Kidney (tissue), 14 donors: ENCODE data around the gene EGFL7. TPM values are rescaled to one million over a fixed set of nuclear protein-coding genes. Genes with fewer than 3 reads are reported as not detected.

Source experiments
- DNase-seq, 5 donors: peaks; one replicate each; pipeline ENCODE4 v3.0.0-alpha.2; 2013 to 2020
- FAIRE-seq: peaks from 2 replicates; lab custom pipeline; 2012; peaks lifted over from hg19 to GRCh38; lab: Jason Lieb, UNC
- H3K27ac ChIP-seq, 2 donors: one replicate each; pipeline ENCODE4 v1.7.0; 2013; ENCODE audit warnings: low read depth in 2 of 2, low read length in 2 of 2, inconsistent platforms in 1 of 2
- H3K27me3 ChIP-seq: one replicate; pipeline ENCODE4 v1.7.1; 2013; ENCODE audit warnings: low read length, inconsistent platforms; ENCODE audit not compliant: control insufficient read depth, insufficient read depth
- H3K36me3 ChIP-seq, 3 donors: one replicate each; pipeline versions ENCODE4 v1.7.0 to v1.7.1; 2013; ENCODE audit warnings: low read length in 3 of 3, control low read depth in 1 of 3, inconsistent platforms in 1 of 3; ENCODE audit not compliant: insufficient read depth in 3 of 3, control insufficient read depth in 2 of 3
- H3K4me1 ChIP-seq, 3 donors: one replicate each; pipeline versions ENCODE4 v1.7.0 to v1.7.1; 2013; ENCODE audit warnings: low read length in 3 of 3, inconsistent platforms in 1 of 3, low read depth in 1 of 3; ENCODE audit not compliant: control insufficient read depth in 2 of 3, insufficient read depth in 2 of 3
- H3K4me3 ChIP-seq, 3 donors: one replicate each; pipeline versions ENCODE4 v1.7.0 to v1.8.1; 2013; ENCODE audit warnings: low read length in 3 of 3, control low read depth in 1 of 3, inconsistent platforms in 1 of 3
- H3K9ac ChIP-seq, 3 donors: one replicate each; pipeline versions ENCODE4 v1.7.0 to v1.7.1; 2013; ENCODE audit warnings: low read length in 3 of 3, control low read depth in 1 of 3, inconsistent platforms in 1 of 3
- H3K9me3 ChIP-seq, 3 donors: one replicate each; pipeline versions ENCODE4 v1.7.0 to v1.7.1; 2013; ENCODE audit warnings: low read length in 3 of 3, control low read depth in 1 of 3, inconsistent platforms in 1 of 3; ENCODE audit not compliant: control insufficient read depth in 2 of 3, insufficient read depth in 1 of 3
- CTCF ChIP-seq: IDR thresholded peaks from 3 replicates; pipeline ENCODE4 v1.5.1; 2012; ENCODE audit warnings: mild to moderate bottlenecking, moderate library complexity, borderline replicate concordance; ENCODE audit not compliant: insufficient read depth; ENCODE audit errors: extremely low read depth
- intact Hi-C: fragments of 100-400 bp; cut with DNase I; formaldehyde crosslinking; loops from one replicate; pipeline ENCODE4 v1.11.1; 2022
- polyA plus RNA-seq: library from polyadenylated mRNA; stranded (reverse); fragments of 350-450 nt; fragmentation: Illumina TruSeq; extraction: RNeasy Lipid Tissue Mini Kit (QIAGEN cat#74804); gene quantifications from one replicate; pipeline ENCODE4 v1.2.3, GENCODE V29; 2014; ENCODE audit warnings: low read depth, low replicate concordance; ENCODE audit not compliant: insufficient read depth
- total RNA-seq: library from RNA; stranded (reverse); fragmentation: NEBNext Ultra II Directional; extraction: Animal tissue kit (Norgen Biotek cat#: 25700); gene quantifications from one replicate; pipeline ENCODE4 v1.2.1, GENCODE V29; 2021
- donor health status: control.
- donor health status: control.
- donor health status: control.
- donor health status: control.
- donor health status: control.
- donor health status: DM: yes; HTN: yes; CAD: no.
- donor health status: Normal renal cell carcinoma (clear cell type).

The EGFL7 gene
- total and polyA plus RNA-seq, 2 donors from 2014 or later, result 137 to 140 TPM

- Histone ChIP-seq H3K9me3 (no peaks in the 10 kb centered on the region), H3K4me1 (peaks cover 0 to 19% (median 0%) of the 10 kb centered on the region in 3 donors), H3K27me3 (no peaks in the 10 kb centered on the region), H3K9ac (no peak overlapping the region), H3K4me3 (no peak overlapping the region), H3K36me3 (peaks cover 0 to 3% (median 0%) of the 10 kb centered on the region in 3 donors), H3K27ac (no peak overlapping the region)
- intact Hi-C loops, result no loop called here
- DNase-seq (no peak), FAIRE-seq (no peak)
- no peak for TF ChIP-seq CTCF
Observed at GRCh38 chr9:136678624-136679023, 15.9 kb downstream of the EGFL7 start.

- no peak for FAIRE-seq
- Histone ChIP-seq H3K4me3 (no peak overlapping the region), H3K4me1 (peaks cover 0 to 19% (median 0%) of the 10 kb centered on the region in 3 donors), H3K27me3 (no peaks in the 10 kb centered on the region), H3K9ac (no peak overlapping the region), H3K36me3 (no peaks in the 10 kb centered on the region), H3K9me3 (no peaks in the 10 kb centered on the region), H3K27ac (peak overlapping the region; percentile 6 to 53)
- DNase-seq, result no peak
- intact Hi-C loops, result no loop called here
- TF ChIP-seq CTCF, result no peak
Observed at GRCh38 chr9:136679431-136679941, 16.8 kb downstream of the EGFL7 start.

- Histone ChIP-seq H3K27ac (no peak overlapping the region), H3K4me1 (peaks cover 0 to 22% (median 0%) of the 10 kb centered on the region in 3 donors), H3K4me3 (no peak overlapping the region), H3K9me3 (no peaks in the 10 kb centered on the region), H3K9ac (no peak overlapping the region), H3K27me3 (no peaks in the 10 kb centered on the region), H3K36me3 (no peaks in the 10 kb centered on the region)
- FAIRE-seq (no peak), DNase-seq (no peak)
- no peak for TF ChIP-seq CTCF
- intact Hi-C loops, result no loop called here
Observed at GRCh38 chr9:136681029-136681428, 18.3 kb downstream of the EGFL7 start.
